ENCODE data around the gene ZNF264.
"Not testable (repeated sequence)": the region's sequence is repeated elsewhere in the genome, so short reads cannot be mapped to it uniquely, and the experiment has no call there.

ZNF264 gene

GRCh38 chr19:57245959-57246358 is 54.7 kb downstream of the ZNF264 start:
- DNase-seq (ENCODE audit: low spot score) = no peak

DNA sequence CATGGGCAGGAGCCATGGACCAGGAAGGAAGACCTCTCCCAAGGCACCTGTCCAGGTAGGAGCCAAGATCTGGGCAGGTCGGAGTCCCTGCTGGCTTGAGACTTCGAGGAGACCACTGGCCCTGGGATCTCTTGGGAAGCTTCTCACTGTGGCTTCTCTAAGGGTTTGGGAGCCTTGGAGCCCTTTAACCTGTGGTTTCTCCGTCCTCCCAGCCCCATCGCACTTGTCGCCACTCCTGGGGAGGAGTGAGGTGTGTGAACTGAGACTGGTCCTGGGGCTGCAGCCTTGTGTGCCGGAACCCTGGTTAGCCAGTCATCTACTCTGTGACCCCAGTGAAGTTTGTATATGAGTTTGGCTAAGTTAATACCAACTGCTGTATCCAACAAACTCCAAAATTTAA is 57.3 kb downstream of the ZNF264 start:
- DNase-seq (ENCODE audit: low spot score) = no peak

DNA sequence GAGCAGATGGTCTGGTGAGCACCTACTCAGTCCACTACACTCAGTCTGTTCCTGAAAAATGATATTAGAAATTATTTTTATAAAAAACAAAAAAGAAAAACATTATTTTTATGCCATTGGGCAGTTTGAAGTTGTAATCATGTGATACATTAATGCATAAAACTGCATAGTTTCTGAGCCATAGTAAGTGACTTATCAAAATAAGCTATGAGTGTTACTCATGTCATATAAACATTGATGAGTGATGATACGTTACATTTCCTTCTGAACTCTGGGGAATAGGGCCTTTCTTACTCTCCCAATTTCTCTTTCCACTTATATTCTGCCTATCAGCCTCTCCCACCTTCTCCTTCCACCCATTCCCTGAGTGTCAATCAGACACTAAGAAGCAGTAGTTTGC is 58.0 kb downstream of the ZNF264 start:
- no peak for DNase-seq (ENCODE audit: low spot score)

DNA sequence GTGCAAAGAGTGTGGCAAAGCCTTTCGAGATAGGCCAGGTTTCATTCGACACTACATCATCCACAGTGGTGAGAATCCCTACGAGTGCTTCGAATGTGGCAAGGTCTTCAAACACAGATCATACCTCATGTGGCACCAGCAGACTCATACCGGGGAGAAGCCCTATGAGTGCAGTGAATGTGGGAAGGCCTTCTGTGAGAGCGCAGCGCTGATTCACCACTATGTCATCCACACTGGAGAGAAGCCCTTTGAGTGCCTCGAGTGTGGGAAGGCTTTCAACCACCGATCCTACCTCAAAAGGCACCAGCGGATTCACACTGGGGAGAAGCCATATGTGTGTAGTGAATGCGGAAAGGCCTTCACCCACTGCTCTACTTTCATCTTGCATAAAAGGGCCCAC is 62.5 kb downstream of the ZNF264 start:
- DNase-seq (ENCODE audit: low spot score) = not testable (repeated sequence)

DNA sequence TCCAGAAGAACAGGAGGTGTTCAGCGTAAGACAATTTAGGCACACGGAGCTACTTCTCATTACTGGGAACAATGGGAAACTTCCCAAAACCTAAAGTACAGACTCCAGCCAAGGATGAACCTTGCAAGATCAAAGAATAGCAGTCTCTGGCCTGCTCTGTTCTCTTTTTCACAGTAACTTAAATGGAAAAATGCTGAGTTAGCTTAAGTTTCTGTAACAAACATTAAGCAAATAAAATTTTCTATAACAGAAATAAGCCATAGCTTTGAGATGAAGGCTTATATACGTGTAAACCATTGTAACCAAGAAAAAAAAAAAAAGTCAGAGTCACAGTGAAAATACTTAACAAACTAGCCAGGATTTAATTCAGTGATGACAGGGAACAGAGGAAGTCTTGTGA is 70.7 kb downstream of the ZNF264 start:
- DNase-seq (ENCODE audit: low spot score) = no peak

- no peak for DNase-seq (ENCODE audit: low spot score)
Observed at GRCh38 chr19:57263244-57263741, 72.0 kb downstream of the ZNF264 start.

- DNase-seq (ENCODE audit: low spot score) = no peak
Observed at GRCh38 chr19:57267291-57267690, 76.0 kb downstream of the ZNF264 start.

DNA sequence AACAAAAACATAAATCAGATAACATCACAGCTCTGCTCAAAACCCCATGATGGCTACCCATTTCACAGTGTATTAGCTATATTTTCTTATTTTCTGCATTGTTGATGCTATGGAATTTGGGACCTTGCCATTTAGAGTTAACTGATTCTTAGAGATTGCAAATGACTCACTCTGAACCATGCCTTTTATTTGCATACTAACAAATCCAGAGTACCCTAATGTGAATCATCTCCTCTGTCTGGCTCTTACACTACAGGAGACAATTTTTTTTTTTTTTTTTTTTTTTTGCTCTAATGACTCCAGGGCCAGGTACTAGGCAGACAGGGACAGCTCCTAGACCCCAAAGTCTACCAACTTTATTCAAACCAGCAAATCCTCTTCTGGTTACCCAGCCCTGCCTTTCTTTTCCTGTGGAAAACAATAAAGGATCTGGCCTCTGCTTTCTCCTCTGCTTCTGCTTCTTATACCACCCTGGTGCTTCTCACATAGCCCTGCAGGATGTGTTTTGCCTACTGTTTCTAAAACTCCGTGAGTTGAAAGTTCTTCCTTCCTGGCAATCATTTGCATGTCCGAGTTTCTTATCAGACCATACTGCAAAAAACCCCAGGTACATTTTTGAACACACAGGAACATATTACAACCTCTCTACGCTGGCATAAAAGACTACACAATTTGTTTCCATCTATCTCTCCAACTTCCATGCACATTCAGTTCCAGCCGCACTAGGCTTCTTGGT is 78.4 kb downstream of the ZNF264 start:
- no peak for DNase-seq (ENCODE audit: low spot score)

GRCh38 chr19:57271280-57271679 is 80.0 kb downstream of the ZNF264 start:
- no peak for DNase-seq (ENCODE audit: low spot score)
